Skeletal muscle tissue (tissue), 4 donors: ENCODE results near the gene PPP1R12B. TPM values are rescaled to one million over a fixed set of nuclear protein-coding genes. Genes with fewer than 3 reads are reported as not detected.
"Not testable (repeated sequence)": the region's sequence is repeated elsewhere in the genome, so short reads cannot be mapped to it uniquely, and the experiment has no call there.

Experiments used
- H3K27ac ChIP-seq: one replicate; pipeline ENCODE4 v1.7.0; 2013; ENCODE audit warnings: mild to moderate bottlenecking, low read depth, low read length, inconsistent platforms
- H3K27me3 ChIP-seq, 3 donors: one replicate each; pipeline ENCODE4 v1.7.0; 2013; ENCODE audit warnings: low read length in 3 of 3; ENCODE audit not compliant: control insufficient read depth in 3 of 3, insufficient read depth in 3 of 3
- H3K36me3 ChIP-seq, 3 donors: one replicate each; pipeline ENCODE4 v1.7.0; 2013; ENCODE audit warnings: low read length in 3 of 3; ENCODE audit not compliant: control insufficient read depth in 3 of 3, insufficient read depth in 3 of 3
- H3K4me1 ChIP-seq, 3 donors: one replicate each; pipeline ENCODE4 v1.7.0; 2013; ENCODE audit warnings: low read length in 3 of 3, mild to moderate bottlenecking in 3 of 3; ENCODE audit not compliant: control insufficient read depth in 3 of 3, insufficient read depth in 3 of 3
- H3K4me3 ChIP-seq, 3 donors: one replicate each; pipeline ENCODE4 v1.7.0; 2013; ENCODE audit warnings: low read length in 3 of 3
- H3K9ac ChIP-seq, 3 donors: one replicate each; pipeline ENCODE4 v1.7.0; 2013; ENCODE audit warnings: low read length in 3 of 3, mild to moderate bottlenecking in 3 of 3, moderate library complexity in 2 of 3, low read depth in 1 of 3
- H3K9me3 ChIP-seq, 3 donors: one replicate each; pipeline ENCODE4 v1.7.0; 2013; ENCODE audit warnings: low read length in 3 of 3; ENCODE audit not compliant: control insufficient read depth in 3 of 3
- total RNA-seq: library from RNA; depleted of rRNA; stranded (reverse); fragments of >200 nt; gene quantifications from one replicate; pipeline ENCODE4 v1.2.3, GENCODE V29; 2014
- donor health status: Osteomylitis.

PPP1R12B gene
- total RNA-seq, 1 donor from 2014 or later, result 73.6 TPM

DNA sequence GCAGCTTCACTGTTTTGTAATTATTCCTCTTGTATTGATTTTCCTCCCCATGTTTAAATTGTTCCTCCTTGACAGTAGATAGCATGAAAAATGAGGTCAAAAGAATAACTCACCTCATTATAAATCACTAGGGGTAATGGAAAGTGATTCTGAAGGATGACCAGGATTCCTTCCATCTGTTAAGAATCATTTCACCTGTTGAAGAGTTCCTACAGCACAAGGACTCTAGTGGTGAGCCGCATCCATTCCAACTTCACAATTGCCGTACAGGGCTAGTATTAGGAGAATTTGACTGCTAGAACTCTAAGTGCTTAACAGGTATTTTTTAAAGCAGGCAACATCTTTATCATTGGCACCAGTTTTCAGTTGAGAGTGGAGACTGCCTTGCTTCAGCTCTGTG, 13.7 kb downstream of the PPP1R12B start:
- no peaks in the 10 kb centered on the region for H3K9me3 ChIP-seq
- peaks cover 6 to 10% (median 7%) of the 10 kb centered on the region in 3 donors for H3K4me1 ChIP-seq
- H3K27ac ChIP-seq, result no peak overlapping the region
- H3K27me3 ChIP-seq, result no peaks in the 10 kb centered on the region
- no peak overlapping the region for H3K9ac ChIP-seq
- H3K36me3 ChIP-seq, result no peaks in the 10 kb centered on the region
- no peak overlapping the region for H3K4me3 ChIP-seq

DNA sequence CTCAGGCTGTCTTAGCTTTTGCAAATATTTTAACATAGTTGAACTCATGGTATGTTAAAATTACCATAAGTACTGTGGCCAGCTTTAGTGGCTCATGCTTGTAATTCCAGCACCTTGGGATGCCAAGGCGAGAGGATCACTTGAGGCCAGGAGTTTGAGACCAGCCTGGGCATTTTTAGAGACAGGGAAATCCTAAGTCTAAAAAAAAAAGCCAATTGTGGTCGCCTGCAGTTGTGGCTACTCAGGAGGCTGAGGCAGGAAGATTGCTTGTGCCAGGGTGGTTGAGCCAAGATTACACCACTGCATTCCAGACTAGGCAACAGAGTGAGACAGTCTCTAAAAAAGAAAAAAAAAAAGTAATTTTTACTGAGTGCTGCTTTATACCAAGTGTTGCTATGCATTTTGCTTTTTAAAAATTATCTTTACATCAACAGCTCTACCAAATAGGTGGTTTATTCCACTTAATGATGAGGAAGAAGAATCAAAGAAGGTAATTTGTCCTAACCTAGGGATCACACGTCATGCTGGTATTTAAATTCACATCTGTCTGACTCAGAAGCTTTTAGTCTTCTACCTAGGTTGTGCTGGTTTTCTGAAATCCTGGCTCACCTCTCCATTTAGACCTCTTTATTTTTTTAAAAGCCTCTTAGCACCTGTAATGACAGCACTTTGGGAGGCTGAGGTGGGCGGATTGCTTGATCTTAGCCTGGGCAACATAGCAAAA, 16.8 kb downstream of the PPP1R12B start:
- Histone ChIP-seq H3K27ac (no peak overlapping the region), H3K9ac (peak overlapping the region in 1 of 3 donors; percentile 12), H3K4me3 (no peak overlapping the region), H3K27me3 (no peaks in the 10 kb centered on the region), H3K9me3 (no peaks in the 10 kb centered on the region), H3K4me1 (peaks cover 6 to 10% (median 7%) of the 10 kb centered on the region in 3 donors), H3K36me3 (no peaks in the 10 kb centered on the region)

DNA sequence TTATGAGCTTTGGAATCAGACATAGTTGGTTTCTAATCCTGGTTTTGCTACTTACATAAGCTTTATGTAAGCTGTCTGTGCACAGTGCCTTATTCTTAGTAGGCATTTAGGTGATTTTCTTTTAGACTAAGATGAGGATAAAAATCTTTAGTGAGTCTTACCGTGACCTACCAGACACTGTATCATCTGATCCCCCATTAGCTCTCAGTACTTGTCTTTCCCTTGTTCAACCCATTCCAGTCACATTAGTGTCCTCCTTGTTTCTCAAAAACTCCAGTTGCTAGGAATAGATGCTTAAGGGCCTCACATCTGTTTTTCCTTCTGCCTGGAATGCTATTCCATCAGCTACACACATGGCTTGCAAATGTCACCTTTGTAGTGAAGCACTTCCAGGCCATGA, 18.8 kb downstream of the PPP1R12B start:
- H3K9me3 ChIP-seq, result no peaks in the 10 kb centered on the region
- no peak overlapping the region for H3K9ac ChIP-seq
- H3K27ac ChIP-seq, result no peak overlapping the region
- no peaks in the 10 kb centered on the region for H3K27me3 ChIP-seq
- H3K4me3 ChIP-seq, result no peak overlapping the region
- H3K4me1 ChIP-seq, result peaks cover 6 to 9% (median 7%) of the 10 kb centered on the region in 3 donors
- H3K36me3 ChIP-seq, result no peaks in the 10 kb centered on the region

DNA sequence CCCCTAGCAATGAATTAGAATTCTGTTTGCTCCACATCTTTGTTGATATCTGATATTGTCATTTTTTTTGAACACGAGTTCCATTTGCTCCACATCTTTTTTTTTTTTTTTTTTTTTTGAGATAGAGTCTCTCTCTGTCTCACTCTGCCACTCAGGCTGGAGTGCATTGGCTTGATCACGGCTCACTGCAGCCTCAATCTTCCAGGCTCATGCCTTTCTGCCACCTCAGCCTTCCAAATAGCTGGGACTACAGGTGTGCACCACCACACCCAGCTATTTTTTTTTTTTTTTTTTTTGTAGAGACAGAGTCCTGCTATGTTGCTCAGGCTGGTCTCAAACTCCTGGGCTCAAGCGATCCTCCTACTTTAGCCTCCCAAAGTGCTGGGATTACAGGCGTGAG, 22.4 kb downstream of the PPP1R12B start:
- H3K36me3 ChIP-seq, H3K9ac ChIP-seq, H3K9me3 ChIP-seq, H3K27me3 ChIP-seq, H3K4me3 ChIP-seq, H3K4me1 ChIP-seq, H3K27ac ChIP-seq: not testable (repeated sequence)

DNA sequence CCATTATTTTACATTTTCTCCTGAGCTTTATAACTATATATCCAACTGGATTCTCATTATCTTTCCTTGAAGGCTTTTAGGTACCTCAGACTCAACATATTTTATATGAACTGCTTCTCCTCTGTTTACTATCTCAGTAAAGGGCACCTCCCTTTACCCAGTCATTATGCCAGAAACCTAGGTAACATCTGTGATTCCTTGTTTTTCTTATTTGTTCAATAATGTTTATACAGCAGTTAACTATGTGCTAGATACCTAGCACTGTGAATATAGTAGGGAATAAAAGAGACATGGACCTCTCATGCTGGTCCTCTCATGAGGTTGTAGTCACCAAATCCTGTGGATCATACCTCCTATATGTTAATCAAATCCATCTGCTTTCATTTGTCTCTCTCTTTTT, 25.6 kb downstream of the PPP1R12B start:
- Histone ChIP-seq H3K36me3 (no peaks in the 10 kb centered on the region), H3K27ac (no peak overlapping the region), H3K27me3 (no peaks in the 10 kb centered on the region), H3K4me3 (no peak overlapping the region), H3K9ac (no peak overlapping the region), H3K4me1 (no peaks in the 10 kb centered on the region), H3K9me3 (no peaks in the 10 kb centered on the region)

DNA sequence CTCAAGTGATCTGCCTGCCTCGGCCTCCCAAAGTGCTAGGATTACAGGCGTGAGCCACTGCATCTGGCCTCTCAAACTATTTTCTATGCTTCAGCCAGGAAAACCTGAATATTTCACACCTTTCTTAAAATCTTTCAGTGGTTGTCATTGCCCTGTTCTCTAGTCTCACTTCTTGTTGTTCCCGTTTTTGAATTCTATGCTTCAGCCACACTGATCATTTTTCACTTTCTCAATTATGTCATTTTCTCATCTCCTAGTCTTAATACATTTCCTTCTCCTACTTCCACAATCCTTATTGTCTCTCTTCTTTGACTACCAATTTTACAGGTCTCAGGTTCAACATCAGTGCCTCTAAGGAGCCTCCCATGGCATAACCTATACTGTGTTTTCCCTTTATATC, 26.7 kb downstream of the PPP1R12B start:
- H3K27ac ChIP-seq, H3K4me3 ChIP-seq, H3K36me3 ChIP-seq, H3K9me3 ChIP-seq, H3K4me1 ChIP-seq, H3K9ac ChIP-seq, H3K27me3 ChIP-seq: not testable (repeated sequence)

DNA sequence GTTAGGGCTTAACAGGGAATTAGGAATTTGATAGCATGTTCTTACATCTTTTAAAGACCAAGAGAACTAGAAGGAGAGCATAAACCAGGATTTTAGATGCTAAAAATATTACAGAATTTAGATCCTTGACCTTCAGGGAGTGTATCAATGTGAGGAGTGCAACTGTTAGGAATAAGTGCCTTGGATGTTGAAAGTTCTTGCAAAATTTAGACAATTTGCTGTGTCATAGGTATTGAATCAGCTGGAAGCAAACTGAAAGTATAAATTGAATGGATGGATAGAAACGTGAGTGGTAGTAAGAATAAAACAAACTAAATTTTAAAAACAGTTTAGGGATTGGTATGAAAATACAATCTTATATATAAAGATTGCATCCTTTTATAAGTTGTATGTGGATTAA, 27.7 kb downstream of the PPP1R12B start:
- Histone ChIP-seq H3K36me3 (no peaks in the 10 kb centered on the region), H3K4me3 (no peak overlapping the region), H3K9ac (no peak overlapping the region), H3K4me1 (peaks cover 0 to 8% (median 5%) of the 10 kb centered on the region in 3 donors), H3K9me3 (no peaks in the 10 kb centered on the region), H3K27ac (no peak overlapping the region), H3K27me3 (no peaks in the 10 kb centered on the region)

DNA sequence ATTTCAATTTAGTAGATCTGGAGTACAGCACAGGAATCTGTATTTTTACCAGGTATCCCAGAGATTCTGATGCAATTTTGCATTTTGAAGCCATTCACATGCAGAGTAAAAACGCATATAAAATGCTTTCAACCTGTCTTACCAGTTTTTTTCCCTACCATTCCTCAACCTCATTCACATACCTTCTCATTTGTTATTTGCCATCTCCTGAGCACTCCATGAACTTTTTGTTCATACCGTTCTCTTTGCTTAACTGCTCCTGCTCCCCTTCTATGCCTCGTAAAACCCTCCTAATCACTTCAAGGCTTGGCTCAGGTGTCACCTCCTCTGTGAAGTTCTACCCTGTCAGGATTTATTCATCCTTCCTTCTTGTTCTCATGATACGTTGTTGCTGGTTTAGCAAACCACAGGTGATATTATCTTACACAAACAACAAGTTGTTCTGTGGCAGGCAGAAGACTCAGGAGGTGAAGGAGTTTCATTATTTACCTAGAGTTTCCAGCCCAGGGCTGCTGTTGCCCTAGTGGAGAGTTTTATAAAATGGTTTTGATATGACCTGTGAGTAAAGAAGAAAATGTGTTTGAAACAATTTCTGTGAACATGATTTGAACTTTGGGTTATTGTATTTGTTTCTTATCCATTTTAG, 31.5 kb downstream of the PPP1R12B start:
- H3K36me3 ChIP-seq, H3K27ac ChIP-seq, H3K4me3 ChIP-seq, H3K9ac ChIP-seq, H3K9me3 ChIP-seq, H3K4me1 ChIP-seq, H3K27me3 ChIP-seq: not testable (repeated sequence)

DNA sequence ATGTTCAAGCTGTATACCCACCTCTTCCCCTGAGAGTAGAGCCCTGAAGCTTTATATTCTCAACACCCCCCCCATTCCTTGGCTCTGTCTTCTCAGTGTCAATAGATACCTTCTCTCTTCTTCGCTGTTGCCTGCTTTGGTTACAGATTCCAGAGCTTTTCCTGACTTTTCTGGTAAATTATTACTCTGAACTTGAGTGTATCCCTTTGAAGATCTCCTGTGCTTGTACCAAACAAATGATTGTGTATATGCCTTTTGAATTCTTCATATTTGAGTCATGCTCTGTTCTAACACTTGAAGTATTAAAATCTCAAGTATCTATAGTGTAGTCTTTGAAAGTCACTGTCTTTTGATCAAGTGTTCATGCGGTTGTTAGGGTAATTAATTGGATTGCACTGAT, 32.0 kb downstream of the PPP1R12B start:
- H3K27ac ChIP-seq, result peak overlapping the region; percentile 13
- H3K27me3 ChIP-seq, H3K36me3 ChIP-seq, H3K9ac ChIP-seq, H3K9me3 ChIP-seq, H3K4me3 ChIP-seq, H3K4me1 ChIP-seq: not testable (repeated sequence)

DNA sequence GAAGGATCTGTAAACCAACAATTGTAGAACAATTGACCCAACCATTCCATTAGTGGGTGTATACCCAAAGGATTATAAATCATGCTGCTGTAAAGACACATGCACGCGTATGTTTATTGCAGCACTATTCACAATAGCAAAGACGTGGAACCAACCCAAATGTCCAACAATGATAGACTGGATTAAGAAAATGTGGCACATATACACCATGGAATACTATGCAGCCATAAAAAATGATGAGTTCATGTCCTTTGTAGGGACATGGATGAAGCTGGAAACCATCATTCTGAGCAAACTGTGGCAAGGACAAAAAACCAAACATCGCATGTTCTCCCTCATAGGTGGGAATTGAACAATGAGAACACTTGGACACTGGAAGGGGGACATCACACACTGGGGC, 33.4 kb downstream of the PPP1R12B start:
- not testable (repeated sequence) for H3K4me3 ChIP-seq, H3K27me3 ChIP-seq

More for the DNA sequence above, 33.4 kb downstream of the PPP1R12B start:
- H3K9ac ChIP-seq, H3K27ac ChIP-seq, H3K36me3 ChIP-seq, H3K9me3 ChIP-seq, H3K4me1 ChIP-seq: not testable (repeated sequence)
